ENCODE results near the gene AGAP1. TPM values are rescaled to one million over a fixed set of nuclear protein-coding genes. Genes with fewer than 3 reads are reported as not detected.

AGAP1 gene
- total RNA-seq, 1 donor from 2014 or later, result 3.8 TPM

DNA sequence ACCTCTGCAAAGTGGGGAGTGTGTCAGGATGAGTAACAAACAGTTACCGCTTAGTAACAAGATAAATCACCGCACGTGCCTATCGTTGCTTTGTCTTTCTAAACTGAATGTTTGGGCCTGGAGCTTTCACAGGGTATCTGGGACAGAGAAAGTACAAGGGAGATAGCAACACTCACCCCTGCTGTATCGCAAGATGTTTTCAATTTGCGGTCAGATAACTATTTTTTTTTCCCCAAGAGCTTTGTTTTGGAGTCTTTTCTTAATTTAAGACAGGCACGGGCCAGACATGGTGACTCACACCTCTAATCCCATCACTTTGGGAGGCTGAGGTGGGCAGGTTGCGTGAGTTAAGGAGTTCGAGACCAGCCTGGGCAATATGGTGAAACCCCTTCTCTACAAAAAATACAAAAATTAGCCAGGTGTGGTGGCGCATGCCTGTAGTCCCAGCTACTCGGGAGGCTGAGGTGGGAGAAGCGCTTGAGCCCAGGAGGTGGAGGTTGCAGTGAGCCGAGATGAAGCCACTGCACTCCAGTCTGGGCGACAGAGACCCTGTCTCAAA, 527.7 kb downstream of the AGAP1 start:
- Mint-ChIP-seq H3K27me3 (no peaks in the 10 kb centered on the region), H3K9me3 (no peaks in the 10 kb centered on the region), H3K4me1 (no peaks in the 10 kb centered on the region), H3K36me3 (ENCODE audit: low read depth) (no peaks in the 10 kb centered on the region), H3K4me3 (no peak overlapping the region), H3K27ac (no peak overlapping the region)
- intact Hi-C loops (cut with micrococcal nuclease), result no loop called here
- DNase-seq, result no peak

DNA sequence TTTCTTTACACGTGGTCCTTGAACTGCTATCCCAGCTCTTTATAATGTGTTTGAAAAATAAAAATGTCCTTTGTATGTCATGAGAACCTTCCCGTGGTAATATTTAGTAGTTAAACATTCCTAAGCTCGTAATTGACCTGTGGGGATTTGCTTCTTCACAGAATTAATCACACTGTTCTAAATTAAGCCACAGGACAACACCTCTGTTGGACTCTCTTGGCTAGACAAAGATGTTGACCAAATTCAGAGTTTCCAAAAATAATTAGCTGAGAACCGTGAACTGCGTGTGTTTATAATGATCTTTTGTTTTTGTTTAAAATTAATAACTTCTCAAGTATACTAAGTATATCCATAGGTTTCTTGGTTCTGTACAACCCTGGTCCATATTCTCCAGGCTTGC, 528.3 kb downstream of the AGAP1 start:
- Mint-ChIP-seq H3K4me3 (no peak overlapping the region), H3K36me3 (ENCODE audit: low read depth) (no peaks in the 10 kb centered on the region), H3K4me1 (no peaks in the 10 kb centered on the region), H3K9me3 (no peaks in the 10 kb centered on the region), H3K27ac (no peak overlapping the region), H3K27me3 (no peaks in the 10 kb centered on the region)
- DNase-seq, result no peak
- intact Hi-C loops (cut with micrococcal nuclease), result no loop called here

DNA sequence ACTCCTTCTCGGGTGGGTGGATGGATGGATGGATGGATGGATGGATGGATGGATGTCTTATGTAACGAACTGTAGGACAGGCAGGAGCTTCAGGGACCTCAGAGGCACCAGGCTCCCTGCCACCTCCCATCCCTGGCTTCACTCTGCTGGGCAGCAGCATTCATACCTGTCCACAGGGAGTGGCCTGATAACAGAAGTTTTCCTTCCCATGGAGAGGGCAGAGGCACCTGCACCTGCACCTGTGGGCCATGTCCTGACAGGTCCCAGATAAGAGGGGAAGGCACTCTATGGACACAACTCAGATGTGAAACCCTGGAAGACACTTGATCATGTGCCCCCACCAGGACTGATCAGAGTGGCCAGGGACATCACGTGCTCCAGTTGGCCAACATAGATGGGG, 532.0 kb downstream of the AGAP1 start:
- Mint-ChIP-seq H3K4me1 (no peaks in the 10 kb centered on the region), H3K27ac (no peak overlapping the region), H3K27me3 (no peaks in the 10 kb centered on the region), H3K9me3 (no peaks in the 10 kb centered on the region), H3K36me3 (ENCODE audit: low read depth) (no peaks in the 10 kb centered on the region), H3K4me3 (no peak overlapping the region)
- DNase-seq, result no peak
- intact Hi-C loops (cut with micrococcal nuclease), result no loop called here

DNA sequence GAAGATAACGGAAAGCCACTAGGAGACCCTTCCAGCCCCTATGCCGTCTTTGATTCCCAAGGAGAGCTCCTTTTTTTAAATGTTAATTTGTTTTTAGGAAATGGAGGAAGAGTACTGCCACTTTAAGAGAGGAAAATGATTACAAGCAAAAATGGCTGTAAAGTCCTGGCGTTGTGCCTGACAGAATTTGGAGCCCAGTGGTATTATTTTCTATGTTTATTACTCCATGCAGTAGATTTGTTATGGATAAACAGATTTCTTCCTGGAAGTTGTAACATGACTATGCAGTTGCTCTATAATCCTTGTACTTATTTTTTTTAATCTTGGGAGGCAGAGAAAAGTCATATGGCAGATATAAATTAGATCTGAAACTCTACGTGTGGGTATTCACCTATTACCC, 533.0 kb downstream of the AGAP1 start:
- no peaks in the 10 kb centered on the region for H3K9me3 Mint-ChIP-seq
- H3K36me3 Mint-ChIP-seq (ENCODE audit: low read depth), result no peaks in the 10 kb centered on the region
- no peak overlapping the region for H3K4me3 Mint-ChIP-seq
- no peaks in the 10 kb centered on the region for H3K27me3 Mint-ChIP-seq
- no peak overlapping the region for H3K27ac Mint-ChIP-seq
- H3K4me1 Mint-ChIP-seq, result no peaks in the 10 kb centered on the region
- DNase-seq, result no peak
- intact Hi-C loops (cut with micrococcal nuclease), result no loop called here

DNA sequence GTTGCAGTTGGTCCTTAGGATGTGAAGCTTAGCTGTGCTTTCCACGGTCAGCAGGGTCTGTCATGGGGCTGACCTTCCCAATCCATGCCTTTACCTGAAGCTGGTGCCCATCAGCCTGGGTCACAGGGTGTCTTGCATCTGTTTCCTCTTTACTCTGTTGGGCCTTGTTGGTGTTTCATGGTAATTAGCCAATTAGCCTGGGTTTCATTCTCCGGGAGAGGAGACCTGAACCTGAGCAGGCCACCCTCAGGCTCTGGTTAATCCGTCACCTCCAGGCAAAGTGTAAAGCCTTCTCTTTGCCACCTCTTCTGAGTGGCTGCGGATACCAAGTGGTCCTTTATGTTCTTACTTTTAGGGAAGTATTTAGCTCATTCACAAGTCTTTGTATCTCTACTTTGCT, 534.2 kb downstream of the AGAP1 start:
- no peaks in the 10 kb centered on the region for H3K27me3 Mint-ChIP-seq
- H3K4me1 Mint-ChIP-seq, result no peaks in the 10 kb centered on the region
- H3K4me3 Mint-ChIP-seq, result no peak overlapping the region
- H3K36me3 Mint-ChIP-seq (ENCODE audit: low read depth), result no peaks in the 10 kb centered on the region
- H3K27ac Mint-ChIP-seq, result no peak overlapping the region
- H3K9me3 Mint-ChIP-seq, result no peaks in the 10 kb centered on the region
- no peak for DNase-seq
- intact Hi-C loops (cut with micrococcal nuclease), result no loop called here

DNA sequence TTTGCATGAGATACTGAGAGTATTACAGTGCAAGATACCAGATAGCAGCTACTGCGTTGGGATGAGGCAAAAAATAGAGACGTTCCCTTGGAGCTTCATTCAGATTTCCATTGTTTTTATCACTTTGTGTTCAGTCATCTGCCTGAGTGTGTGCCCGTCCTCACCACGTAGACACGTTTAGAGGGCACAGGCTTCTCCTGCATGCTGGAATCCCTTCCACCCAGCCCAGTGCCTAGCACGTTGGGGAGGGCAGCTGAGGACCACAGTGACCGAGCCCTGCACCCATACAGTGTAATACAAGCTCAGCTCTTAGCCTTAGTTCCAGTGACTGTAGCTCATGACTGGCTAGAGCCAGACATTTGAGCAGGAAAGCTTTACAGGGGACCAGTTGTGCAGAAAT, 539.6 kb downstream of the AGAP1 start:
- Mint-ChIP-seq H3K4me3 (no peak overlapping the region), H3K9me3 (no peaks in the 10 kb centered on the region), H3K36me3 (ENCODE audit: low read depth) (no peaks in the 10 kb centered on the region), H3K27ac (no peak overlapping the region), H3K27me3 (no peaks in the 10 kb centered on the region), H3K4me1 (no peaks in the 10 kb centered on the region)
- no peak for DNase-seq
- intact Hi-C loops (cut with micrococcal nuclease), result no loop called here

DNA sequence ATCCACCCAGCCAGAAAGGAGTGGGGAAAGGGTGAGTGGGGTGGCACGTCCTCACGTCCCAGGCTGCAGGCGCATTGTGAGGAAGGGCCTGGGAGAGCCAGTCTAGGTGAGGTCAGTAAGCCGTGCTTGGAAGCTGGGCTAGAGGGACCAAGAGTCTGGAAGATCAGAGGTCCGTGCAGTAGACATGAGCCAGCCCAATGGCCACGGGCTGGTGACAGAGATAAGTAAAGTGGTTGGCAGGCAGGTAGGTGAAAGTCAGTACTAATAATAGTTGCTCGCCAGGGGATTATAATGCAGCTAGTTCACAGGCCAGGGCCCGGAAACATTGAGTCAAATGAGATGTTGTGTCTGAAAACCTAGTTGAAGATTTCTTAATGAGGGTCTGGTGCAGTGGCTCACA, 541.1 kb downstream of the AGAP1 start:
- no peak overlapping the region for H3K4me3 Mint-ChIP-seq
- intact Hi-C loops (cut with micrococcal nuclease), result no loop called here
- H3K4me1 Mint-ChIP-seq, result no peaks in the 10 kb centered on the region
- DNase-seq, result no peak
- no peak overlapping the region for H3K27ac Mint-ChIP-seq
- no peaks in the 10 kb centered on the region for H3K9me3 Mint-ChIP-seq
- H3K36me3 Mint-ChIP-seq (ENCODE audit: low read depth), result no peaks in the 10 kb centered on the region
- H3K27me3 Mint-ChIP-seq, result no peaks in the 10 kb centered on the region

DNA sequence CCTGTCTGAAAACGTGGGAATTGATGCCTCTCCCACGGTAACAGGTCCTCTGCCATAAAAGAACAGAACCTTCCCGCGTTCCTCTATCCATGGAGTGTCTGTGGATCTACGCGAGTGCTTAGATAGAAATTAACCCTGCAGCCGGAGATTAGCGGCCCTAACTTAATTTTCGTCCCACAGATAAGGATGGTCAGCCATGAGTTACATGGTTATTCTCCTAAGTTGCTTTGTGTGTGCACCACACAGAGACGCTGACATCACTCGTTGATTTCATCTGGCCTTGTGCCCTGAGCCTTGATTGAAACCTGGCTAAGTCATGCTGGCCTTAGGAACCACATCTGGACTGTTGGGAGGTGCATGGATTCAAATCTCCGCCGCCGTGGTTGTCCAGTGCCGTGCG, 542.2 kb downstream of the AGAP1 start:
- H3K36me3 Mint-ChIP-seq (ENCODE audit: low read depth), result no peaks in the 10 kb centered on the region
- H3K27ac Mint-ChIP-seq, result no peak overlapping the region
- no peaks in the 10 kb centered on the region for H3K4me1 Mint-ChIP-seq
- H3K9me3 Mint-ChIP-seq, result no peaks in the 10 kb centered on the region
- H3K4me3 Mint-ChIP-seq, result no peak overlapping the region
- H3K27me3 Mint-ChIP-seq, result no peaks in the 10 kb centered on the region
- intact Hi-C loops (cut with micrococcal nuclease), result no loop called here
- DNase-seq, result no peak

DNA sequence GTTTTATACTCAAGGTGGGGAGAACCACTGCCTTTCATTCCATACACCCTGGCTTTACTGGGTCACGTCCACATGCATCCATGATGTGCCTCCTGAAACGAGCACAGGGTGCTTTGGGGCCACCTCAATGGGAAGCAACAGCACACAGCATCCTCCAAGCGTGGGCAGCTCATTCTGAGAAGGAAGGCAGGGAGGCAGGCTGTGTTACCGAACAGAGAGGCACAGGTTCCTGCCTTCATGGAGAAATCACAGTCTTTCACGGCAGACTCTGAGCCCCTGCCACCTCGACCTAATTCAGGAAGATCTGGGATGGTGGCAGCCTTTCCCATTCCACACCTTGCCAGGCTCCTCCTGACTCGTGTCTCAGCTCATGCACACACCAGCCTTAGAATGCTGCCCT, 544.3 kb downstream of the AGAP1 start:
- no peaks in the 10 kb centered on the region for H3K9me3 Mint-ChIP-seq
- no peaks in the 10 kb centered on the region for H3K36me3 Mint-ChIP-seq (ENCODE audit: low read depth)
- no peak overlapping the region for H3K27ac Mint-ChIP-seq
- H3K4me3 Mint-ChIP-seq, result no peak overlapping the region
- H3K27me3 Mint-ChIP-seq, result no peaks in the 10 kb centered on the region
- no peaks in the 10 kb centered on the region for H3K4me1 Mint-ChIP-seq
- DNase-seq, result no peak
- intact Hi-C loops (cut with micrococcal nuclease), result no loop called here

DNA sequence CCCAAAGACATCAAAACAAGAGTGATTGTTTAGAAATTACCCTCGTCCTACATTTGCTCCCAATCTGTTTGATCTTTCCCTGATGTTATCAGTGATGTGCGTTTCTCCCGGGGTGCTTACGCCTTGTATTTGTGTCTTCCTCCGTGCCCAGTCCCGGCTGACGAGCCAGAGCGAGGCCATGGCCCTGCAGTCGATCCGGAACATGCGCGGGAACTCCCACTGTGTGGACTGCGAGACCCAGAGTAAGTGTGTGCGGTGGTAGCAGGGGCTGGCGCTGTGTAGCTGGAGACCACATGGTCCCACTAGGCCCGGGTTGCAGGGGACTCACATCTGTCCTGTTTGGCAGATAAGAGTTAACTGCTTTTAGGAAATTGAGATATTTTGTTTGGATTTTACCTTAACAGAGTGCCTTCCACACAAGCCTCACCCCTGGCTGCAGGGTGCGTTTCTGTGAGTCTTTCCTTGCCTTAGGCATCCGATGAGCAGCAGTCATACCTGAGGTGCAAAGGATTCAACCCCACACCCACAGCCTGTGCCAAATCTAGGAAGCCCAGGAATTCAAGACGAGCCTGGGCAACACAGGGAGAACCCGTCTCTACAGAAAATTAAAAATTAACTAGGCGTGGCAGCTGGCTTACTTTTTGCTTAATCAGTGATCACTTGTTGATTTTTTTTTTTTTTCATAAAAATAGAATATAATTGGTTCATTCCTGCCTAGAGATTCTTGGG, 546.9 kb downstream of the AGAP1 start:
- intact Hi-C loops (cut with micrococcal nuclease), result no loop called here
- Mint-ChIP-seq H3K27ac (no peak overlapping the region), H3K9me3 (no peaks in the 10 kb centered on the region), H3K27me3 (no peaks in the 10 kb centered on the region), H3K36me3 (ENCODE audit: low read depth) (no peaks in the 10 kb centered on the region), H3K4me1 (no peaks in the 10 kb centered on the region), H3K4me3 (no peak overlapping the region)
- no peak for DNase-seq

DNA sequence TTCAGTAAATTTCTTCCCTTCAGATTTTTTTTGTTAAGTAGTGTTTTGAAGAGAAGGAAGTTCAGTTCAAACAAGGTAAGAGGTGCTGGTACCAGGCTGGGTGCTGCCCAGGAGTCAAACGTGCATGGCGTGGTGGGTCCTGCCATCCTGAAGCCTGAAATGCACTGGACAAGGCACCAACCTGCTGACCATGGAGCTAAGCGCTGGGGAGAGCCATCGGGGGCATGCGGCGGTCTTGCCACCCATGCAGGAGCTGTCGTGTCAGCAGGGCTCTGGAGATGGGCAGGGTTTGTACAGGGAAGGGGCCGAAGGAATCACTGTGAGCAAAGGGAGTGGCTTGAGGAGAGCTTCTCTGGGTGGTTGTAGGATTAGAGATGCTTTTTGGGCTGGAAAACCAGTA, 547.8 kb downstream of the AGAP1 start:
- no peaks in the 10 kb centered on the region for H3K9me3 Mint-ChIP-seq
- intact Hi-C loops (cut with micrococcal nuclease), result no loop called here
- H3K36me3 Mint-ChIP-seq (ENCODE audit: low read depth), result no peaks in the 10 kb centered on the region
- DNase-seq, result no peak
- H3K27ac Mint-ChIP-seq, result no peak overlapping the region
- no peak overlapping the region for H3K4me3 Mint-ChIP-seq
- no peaks in the 10 kb centered on the region for H3K27me3 Mint-ChIP-seq
- H3K4me1 Mint-ChIP-seq, result no peaks in the 10 kb centered on the region

DNA sequence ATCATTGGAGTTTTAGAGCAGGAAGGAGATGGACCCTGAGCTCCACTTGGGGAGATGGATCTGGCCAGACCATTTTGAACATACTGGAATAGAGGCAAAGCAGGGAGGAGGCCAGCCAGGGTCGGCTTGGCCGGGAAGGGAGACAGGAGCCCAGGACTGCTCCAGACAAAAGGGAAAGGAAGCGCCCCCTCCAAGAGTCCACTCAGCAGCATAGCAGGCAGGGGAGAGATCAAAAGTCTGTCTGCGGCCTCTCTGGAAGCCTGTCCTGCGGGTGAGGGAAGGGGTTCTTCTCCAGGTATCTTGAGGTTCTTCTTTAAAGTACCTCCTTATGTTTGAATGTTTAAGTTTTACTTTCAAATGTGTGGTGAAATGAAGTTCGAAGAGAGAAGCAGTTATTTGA, 548.2 kb downstream of the AGAP1 start:
- Mint-ChIP-seq H3K4me3 (no peak overlapping the region), H3K36me3 (ENCODE audit: low read depth) (no peaks in the 10 kb centered on the region), H3K27me3 (no peaks in the 10 kb centered on the region), H3K9me3 (no peaks in the 10 kb centered on the region), H3K4me1 (no peaks in the 10 kb centered on the region), H3K27ac (no peak overlapping the region)
- DNase-seq, result no peak
- intact Hi-C loops (cut with micrococcal nuclease), result no loop called here

DNA sequence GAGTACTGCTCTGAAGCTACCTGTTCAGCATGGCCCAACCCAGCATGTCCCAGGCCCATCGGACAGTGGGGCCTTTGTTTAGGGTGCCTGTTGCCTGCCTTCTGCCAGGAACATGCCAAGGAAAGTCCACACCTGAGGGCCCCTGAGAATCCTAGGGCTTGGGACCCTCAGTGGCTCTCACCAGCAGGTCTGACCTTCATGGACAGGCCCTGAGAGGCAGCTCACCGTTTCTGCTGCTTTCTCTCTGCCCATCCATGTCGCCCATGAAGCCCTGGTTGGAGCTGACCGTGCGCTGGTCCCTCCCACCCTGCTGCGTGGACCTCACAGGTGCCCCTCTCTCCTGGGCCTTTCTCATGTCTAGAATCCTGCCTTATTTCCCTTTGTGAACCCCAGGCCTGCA, 550.3 kb downstream of the AGAP1 start:
- no peaks in the 10 kb centered on the region for H3K27me3 Mint-ChIP-seq
- no peaks in the 10 kb centered on the region for H3K9me3 Mint-ChIP-seq
- H3K27ac Mint-ChIP-seq, result no peak overlapping the region
- H3K4me3 Mint-ChIP-seq, result no peak overlapping the region
- no peaks in the 10 kb centered on the region for H3K4me1 Mint-ChIP-seq
- no peaks in the 10 kb centered on the region for H3K36me3 Mint-ChIP-seq (ENCODE audit: low read depth)
- no peak for DNase-seq
- intact Hi-C loops (cut with micrococcal nuclease), result no loop called here

DNA sequence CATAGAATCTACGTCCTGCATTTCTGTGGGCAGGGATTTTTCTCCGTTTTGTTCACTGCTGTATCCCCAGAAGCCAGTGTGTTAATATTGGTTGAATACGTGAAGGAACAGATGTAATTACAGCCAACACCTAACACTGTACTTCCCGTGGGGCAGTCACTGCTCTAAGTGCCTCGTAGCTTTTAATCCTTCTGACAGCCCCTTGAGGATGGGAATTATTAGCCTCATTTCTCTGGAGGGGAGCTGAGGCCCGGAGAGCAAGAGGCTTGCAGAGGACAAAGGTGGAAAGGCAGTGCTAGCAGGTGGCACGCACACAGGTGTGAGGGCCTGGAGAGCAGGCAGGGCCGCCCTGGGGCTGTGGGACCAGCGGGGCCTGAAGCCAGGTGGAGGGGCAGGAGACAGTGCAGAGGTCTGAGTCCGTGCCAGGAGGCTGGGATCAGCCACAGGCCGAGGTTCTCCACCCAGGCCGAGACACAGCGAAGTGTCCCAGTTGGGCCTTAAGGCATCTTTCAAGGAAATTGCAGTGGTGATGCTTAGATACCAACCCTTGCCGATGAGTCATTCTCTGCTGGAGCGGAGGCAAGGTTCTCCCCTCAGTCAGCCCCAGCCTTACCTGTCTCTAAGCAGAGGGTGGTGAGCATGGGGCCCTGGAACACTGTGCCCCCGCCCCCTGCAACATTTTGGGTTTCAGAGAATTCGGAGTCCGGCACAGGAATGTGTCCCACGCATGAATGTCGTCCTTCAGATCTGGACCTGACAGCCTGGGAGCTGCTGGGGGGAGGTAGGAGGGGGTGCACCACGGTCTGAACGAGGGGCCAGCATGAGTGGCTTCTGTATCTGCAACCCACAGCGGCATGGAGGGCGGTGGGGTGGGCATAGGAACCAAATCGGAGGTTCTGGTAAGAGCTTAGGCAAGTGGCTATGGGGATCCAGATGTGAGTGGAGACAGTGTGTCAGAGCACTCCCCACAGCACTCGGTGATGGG, 551.7 kb downstream of the AGAP1 start:
- DNase-seq, result no peak
- peaks cover 5% of the 10 kb centered on the region for H3K27me3 Mint-ChIP-seq
- peaks cover 5% of the 10 kb centered on the region for H3K4me1 Mint-ChIP-seq
- H3K4me3 Mint-ChIP-seq, result no peak overlapping the region
- H3K36me3 Mint-ChIP-seq (ENCODE audit: low read depth), result no peaks in the 10 kb centered on the region
- no peaks in the 10 kb centered on the region for H3K9me3 Mint-ChIP-seq
- no peak overlapping the region for H3K27ac Mint-ChIP-seq
- intact Hi-C loops (cut with micrococcal nuclease), result no loop called here

All from activated CD4-positive, alpha-beta T cell treated with anti-CD3 and anti-CD28 coated beads, Interleukin-2, amount 10 ng/mL, durations not matched to agents 24 days and 14 days (primary cell).